Lung (tissue), 12 donors: ENCODE measurements around the gene PARD6G. TPM values are rescaled to one million over a fixed set of nuclear protein-coding genes. Genes with fewer than 3 reads are reported as not detected.

Experiments used
- ATAC-seq: fragments of 200-7000 bp; cut with Tn5 transposase; one replicate; pipeline ENCODE4 v1.9.1; 2020; ENCODE audit warnings: moderate number of reproducible peaks; ENCODE audit not compliant: insufficient read depth, low FRiP score
- DNase-seq, 3 donors: peaks; one replicate each; pipeline ENCODE4 v3.0.0-alpha.2; 2013 to 2017
- H3K27ac ChIP-seq, 2 donors: one replicate each; pipeline ENCODE4 v1.5.1; 2013; ENCODE audit warnings: mild to moderate bottlenecking in 2 of 2, moderate library complexity in 2 of 2, control low read depth in 1 of 2, inconsistent platforms in 1 of 2, low read depth in 1 of 2, low read length in 1 of 2
- H3K27me3 ChIP-seq, 3 donors: one replicate each; pipeline ENCODE4 v1.5.1; 2013; ENCODE audit warnings: low read length in 2 of 3; ENCODE audit not compliant: control insufficient read depth in 3 of 3, insufficient read depth in 3 of 3
- H3K36me3 ChIP-seq, 4 donors: one replicate each; pipeline ENCODE4 v1.5.1; 2013; ENCODE audit warnings: low read length in 4 of 4, mild to moderate bottlenecking in 1 of 4, moderate library complexity in 1 of 4; ENCODE audit not compliant: control insufficient read depth in 4 of 4, insufficient read depth in 4 of 4
- H3K4me1 ChIP-seq, 5 donors: one replicate each; pipeline ENCODE4 v1.5.1; 2013; ENCODE audit warnings: low read length in 5 of 5, mild to moderate bottlenecking in 2 of 5, moderate library complexity in 1 of 5; ENCODE audit not compliant: control insufficient read depth in 5 of 5, insufficient read depth in 5 of 5
- H3K4me3 ChIP-seq: one replicate; pipeline ENCODE4 v1.5.1; 2013; ENCODE audit warnings: mild to moderate bottlenecking, control low read depth, moderate library complexity
- H3K9ac ChIP-seq, 2 donors: one replicate each; pipeline ENCODE4 v1.5.1; 2013; ENCODE audit warnings: low read length in 2 of 2, control low read depth in 1 of 2; ENCODE audit not compliant: insufficient read depth in 1 of 2
- H3K9me3 ChIP-seq, 4 donors: one replicate each; pipeline ENCODE4 v1.5.1; 2013; ENCODE audit warnings: low read length in 3 of 4, mild to moderate bottlenecking in 1 of 4, moderate library complexity in 1 of 4; ENCODE audit not compliant: control insufficient read depth in 4 of 4, insufficient read depth in 3 of 4
- CTCF ChIP-seq: IDR thresholded peaks from 2 replicates; pipeline ENCODE4 v1.5.1; 2012; ENCODE audit warnings: mild to moderate bottlenecking; ENCODE audit errors: control extremely low read depth, extremely low read depth
- WGBS, 2 donors: extraction: QIAGEN DNeasy Blood & Tissue Kit; methylation state at CpG; one replicate each; pipeline ENCODE4 v1.1.7; 2013; 5-methylcytosine and 5-hydroxymethylcytosine counted together
- polyA plus RNA-seq, 2 donors: library from polyadenylated mRNA; stranded (reverse); fragments of 200-250 nt; gene quantifications; one replicate each; pipeline ENCODE4 v1.2.1, GENCODE V29; 2013
- total RNA-seq, 2 donors: library from RNA; depleted of rRNA in 1 of 2; stranded (reverse); fragments of >200 nt in 1 of 2; gene quantifications; one replicate each; pipeline ENCODE4 v1.2.1, GENCODE V29; 2014 to 2021
- donor health status: control.
- donor health status: control.
- donor health status: Bipolar disorder and iron deficiency.
- donor health status: healthy.
- donor health status: DM: yes; HTN: yes; CAD: no.

Gene PARD6G
- total and polyA plus RNA-seq, 4 donors = 1.8 to 9.8 (median 3.1) TPM

GRCh38 chr18:80200171-80200931, 47.0 kb downstream of the PARD6G start:
- no peak overlapping the region for H3K4me3 ChIP-seq

GRCh38 chr18:80198994-80199748, 48.1 kb downstream of the PARD6G start:
- no peak overlapping the region for H3K27ac ChIP-seq
- H3K4me3 ChIP-seq = no peak overlapping the region
- H3K9ac ChIP-seq = no peak overlapping the region
- peaks cover 0 to 46% (median 5%) of the 10 kb centered on the region in 5 donors for H3K4me1 ChIP-seq
- 91 to 92% methylated on average over 15 of the region's 15 CpGs for WGBS, 2 donors
- DNase-seq = no peak
- TF ChIP-seq CTCF = no peak
- H3K9me3 ChIP-seq = peaks cover 0 to 2% (median 0%) of the 10 kb centered on the region in 4 donors
- no peaks in the 10 kb centered on the region for H3K36me3 ChIP-seq
- ATAC-seq = no peak
- H3K27me3 ChIP-seq = no peaks in the 10 kb centered on the region

More at GRCh38 chr18:80200171-80200931, 47.0 kb downstream of the PARD6G start:
- Histone ChIP-seq H3K9ac (peak overlapping the region in 1 of 2 donors; percentile 70), H3K9me3 (peaks cover 0 to 2% (median 0%) of the 10 kb centered on the region in 4 donors), H3K4me1 (peaks cover 0 to 48% (median 5%) of the 10 kb centered on the region in 5 donors), H3K36me3 (no peaks in the 10 kb centered on the region), H3K27me3 (no peaks in the 10 kb centered on the region), H3K27ac (no peak overlapping the region)
- DNase-seq (peak; percentile 52 to 69 (median 67)), ATAC-seq (no peak)
- 70 to 77% methylated on average over 17 of the region's 17 CpGs for WGBS, 2 donors
- TF ChIP-seq CTCF = no peak

- no peaks in the 10 kb centered on the region for H3K36me3 ChIP-seq
- no peak for TF ChIP-seq CTCF
- ATAC-seq (no peak), DNase-seq (no peak)
- H3K9me3 ChIP-seq = peaks cover 0 to 2% (median 0%) of the 10 kb centered on the region in 4 donors
- H3K27me3 ChIP-seq = no peaks in the 10 kb centered on the region
- H3K27ac ChIP-seq = no peak overlapping the region
- peaks cover 0 to 46% (median 5%) of the 10 kb centered on the region in 5 donors for H3K4me1 ChIP-seq
- WGBS, 2 donors = 85 to 89% methylated on average over 1 of the region's 1 CpG
- H3K4me3 ChIP-seq = no peak overlapping the region
- H3K9ac ChIP-seq = no peak overlapping the region
Observed at GRCh38 chr18:80198391-80198790, 48.9 kb downstream of the PARD6G start.
